ENCODE results near the gene CACTIN.

DNA sequence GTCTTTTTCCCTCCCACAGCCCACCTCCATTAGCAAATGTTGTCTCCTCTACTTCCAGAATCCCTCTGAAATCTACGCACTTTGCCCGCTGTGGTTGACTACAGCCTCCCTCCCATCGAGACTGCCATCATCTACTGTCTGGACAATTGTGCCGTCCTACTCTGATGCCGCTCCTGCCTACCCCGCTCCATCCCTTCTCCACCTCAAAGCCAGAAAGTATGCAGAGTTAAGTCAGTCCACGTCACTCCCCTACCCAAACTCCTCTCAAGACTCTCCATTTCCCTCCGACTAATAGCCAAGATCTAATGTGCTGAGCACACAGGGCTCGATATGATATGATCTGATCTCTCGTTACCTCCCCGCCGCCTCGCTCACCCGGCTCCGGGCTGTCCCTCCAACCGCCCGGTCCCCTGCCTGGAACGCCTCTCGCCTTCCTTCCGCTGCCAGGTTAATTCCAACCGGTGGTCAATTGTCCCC, 556 bp downstream of the CACTIN start:
- TF ChIP-seq ZNF274 (IDR thresholded peaks at IDR 0.05; ENCODE audit: low read depth, low read length) (no peak), SUZ12 (IDR thresholded peaks at IDR 0.05; ENCODE audit: extremely low read depth, insufficient read depth, insufficient read length) (no peak)
